Measurements from ENCODE around the gene S100PBP.

S100PBP gene

DNA sequence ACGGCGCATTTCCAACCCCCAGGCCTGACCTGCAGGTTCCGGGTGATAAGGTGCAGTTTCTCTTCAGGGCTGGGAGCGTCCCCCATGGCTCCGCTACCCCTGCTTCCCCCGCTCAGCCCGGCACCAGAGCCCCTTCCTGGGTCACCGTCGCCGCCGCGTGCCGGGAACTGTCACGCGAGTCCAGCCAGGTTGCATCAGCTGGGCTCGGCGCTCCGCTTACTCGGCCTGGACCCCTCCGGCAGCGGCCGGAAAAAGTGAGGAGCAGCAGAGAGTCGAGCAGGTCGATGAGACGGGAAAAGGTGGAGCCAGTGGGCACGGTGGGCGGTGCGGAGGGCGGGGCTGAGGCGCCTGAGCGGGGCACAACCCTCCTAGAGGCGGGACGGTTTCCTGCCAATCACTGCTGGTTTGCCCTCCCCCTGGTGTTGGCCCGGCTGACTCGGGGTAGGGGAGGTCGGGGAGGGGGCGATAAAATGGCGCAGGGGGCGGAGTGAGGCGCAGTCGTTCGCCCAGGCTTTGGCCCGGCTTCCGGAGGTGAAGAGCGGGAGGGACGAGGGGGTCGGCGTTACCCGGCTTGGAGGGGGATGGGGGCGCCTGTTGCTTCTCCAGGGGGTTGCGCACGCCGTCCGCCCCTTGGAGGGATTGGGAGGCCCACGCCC, at the start of gene S100PBP, which contains the start of gene YARS1:
Gene S100PBP (plus strand): TSS at position 495 of the 656 bp plus-strand sequence. CDS start 8,447 bp downstream, outside the sequence.
Gene YARS1 (minus strand): TSS at position 200 of the 656 bp plus-strand sequence. CDS start 114 bp downstream, at position 86.
- DNase-seq (ENCODE audit: low read depth): peak; percentile 99
- peak within 1 kb of the TSS; percentile 99 for H3K4me3 ChIP-seq (ENCODE audit: low read depth, low read length)
- TF ChIP-seq, protein P1, sequence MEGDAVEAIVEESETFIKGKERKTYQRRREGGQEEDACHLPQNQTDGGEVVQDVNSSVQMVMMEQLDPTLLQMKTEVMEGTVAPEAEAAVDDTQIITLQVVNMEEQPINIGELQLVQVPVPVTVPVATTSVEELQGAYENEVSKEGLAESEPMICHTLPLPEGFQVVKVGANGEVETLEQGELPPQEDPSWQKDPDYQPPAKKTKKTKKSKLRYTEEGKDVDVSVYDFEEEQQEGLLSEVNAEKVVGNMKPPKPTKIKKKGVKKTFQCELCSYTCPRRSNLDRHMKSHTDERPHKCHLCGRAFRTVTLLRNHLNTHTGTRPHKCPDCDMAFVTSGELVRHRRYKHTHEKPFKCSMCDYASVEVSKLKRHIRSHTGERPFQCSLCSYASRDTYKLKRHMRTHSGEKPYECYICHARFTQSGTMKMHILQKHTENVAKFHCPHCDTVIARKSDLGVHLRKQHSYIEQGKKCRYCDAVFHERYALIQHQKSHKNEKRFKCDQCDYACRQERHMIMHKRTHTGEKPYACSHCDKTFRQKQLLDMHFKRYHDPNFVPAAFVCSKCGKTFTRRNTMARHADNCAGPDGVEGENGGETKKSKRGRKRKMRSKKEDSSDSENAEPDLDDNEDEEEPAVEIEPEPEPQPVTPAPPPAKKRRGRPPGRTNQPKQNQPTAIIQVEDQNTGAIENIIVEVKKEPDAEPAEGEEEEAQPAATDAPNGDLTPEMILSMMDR (conservative IDR thresholded peaks at IDR 0.05; ENCODE audit: low read depth, low read length): no peak

DNA sequence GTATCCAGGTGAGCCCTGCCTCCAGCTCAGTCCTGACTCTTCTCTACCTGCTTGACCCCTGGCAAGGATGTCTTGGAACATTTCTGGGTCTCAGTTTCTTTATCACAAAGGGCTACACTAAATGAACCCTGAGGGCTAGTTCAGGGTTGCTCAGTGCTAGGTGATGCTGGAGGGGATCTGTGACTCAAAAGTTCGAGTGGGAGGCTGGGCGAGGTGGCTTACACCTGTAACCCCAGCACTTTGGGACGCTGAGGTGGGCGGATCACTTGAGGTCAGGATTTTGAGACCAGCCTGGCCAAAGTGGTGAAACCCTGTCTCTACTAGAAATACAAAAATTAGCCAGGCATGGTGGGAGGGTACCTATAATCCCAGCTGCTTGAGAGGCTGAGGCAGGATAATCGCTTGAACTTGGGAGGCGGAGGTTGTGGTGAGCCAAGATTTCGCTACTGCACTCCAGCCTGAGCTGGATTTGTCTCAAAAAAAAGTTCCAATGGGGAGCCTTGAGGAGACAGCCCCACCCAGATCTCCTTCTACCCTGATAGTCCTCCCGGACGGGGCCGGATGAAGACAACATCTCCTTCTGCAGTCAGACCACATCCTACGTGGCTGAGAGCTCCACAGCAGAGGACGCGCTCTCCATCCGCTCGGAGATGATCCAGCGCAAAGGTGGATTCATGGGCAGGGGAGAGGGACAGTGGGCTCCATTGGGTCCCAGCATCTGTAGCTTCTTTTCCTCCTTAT, 49.2 kb upstream of the S100PBP start:
- DNase-seq (ENCODE audit: low read depth): no peak
- TF ChIP-seq, protein P1 (conservative IDR thresholded peaks at IDR 0.05; ENCODE audit: low read depth, low read length): no peak
- H3K4me3 ChIP-seq (ENCODE audit: low read depth, low read length): no peak overlapping the region

DNA sequence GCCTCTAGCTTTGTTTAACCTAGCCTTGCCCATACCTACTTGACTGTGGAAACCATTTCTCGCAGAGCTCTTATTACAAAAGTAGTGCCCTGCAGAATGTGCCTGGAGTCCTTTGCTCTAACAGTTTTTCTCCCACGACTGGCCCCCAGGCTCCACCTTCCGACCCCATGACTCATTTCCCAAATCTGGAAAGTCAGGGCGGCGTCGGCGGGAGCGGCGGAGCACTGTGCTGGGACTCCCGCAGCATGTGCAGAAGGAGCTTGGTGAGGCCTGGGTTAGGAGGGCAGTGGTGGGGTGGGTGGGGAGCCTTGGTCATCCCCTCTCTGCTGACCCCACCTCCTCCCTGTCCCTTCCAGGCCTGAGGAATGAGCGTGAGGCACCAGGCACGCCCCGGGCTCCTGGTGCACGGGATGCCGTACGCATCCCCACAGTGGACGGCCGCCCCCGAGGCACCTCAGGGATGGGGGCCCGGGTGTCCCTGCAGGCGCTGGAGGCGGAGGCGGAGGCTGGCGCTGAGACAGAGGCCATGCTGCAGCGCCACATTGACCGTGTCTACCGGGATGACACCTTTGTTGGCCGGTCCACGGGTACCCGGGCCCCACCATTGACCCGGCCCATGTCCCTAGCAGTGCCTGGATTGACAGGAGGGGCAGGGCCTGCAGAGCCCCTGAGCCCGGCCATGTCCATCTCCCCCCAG, 47.8 kb upstream of the S100PBP start:
- TF ChIP-seq, protein P1 (conservative IDR thresholded peaks at IDR 0.05; ENCODE audit: low read depth, low read length): no peak
- DNase-seq (ENCODE audit: low read depth): peak; percentile 43
- H3K4me3 ChIP-seq (ENCODE audit: low read depth, low read length): no peak overlapping the region

DNA sequence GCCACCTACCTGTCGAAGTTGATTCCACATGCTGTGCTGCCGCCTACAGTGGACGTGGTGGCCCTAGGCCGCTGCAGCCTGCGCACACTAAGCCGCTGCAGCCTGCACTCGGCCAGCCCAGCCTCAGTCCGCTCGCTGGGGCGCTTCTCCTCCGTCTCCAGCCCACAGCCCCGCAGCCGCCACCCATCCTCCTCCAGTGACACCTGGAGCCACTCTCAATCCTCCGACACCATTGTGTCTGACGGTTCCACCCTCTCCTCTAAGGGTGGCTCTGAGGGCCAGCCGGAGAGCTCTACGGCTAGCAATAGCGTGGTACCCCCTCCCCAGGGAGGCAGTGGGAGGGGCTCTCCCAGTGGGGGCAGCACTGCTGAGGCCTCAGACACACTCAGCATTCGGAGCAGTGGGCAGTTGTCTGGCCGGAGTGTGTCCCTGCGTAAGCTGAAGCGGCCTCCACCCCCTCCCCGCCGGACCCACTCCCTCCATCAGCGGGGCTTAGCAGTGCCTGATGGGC, 47.2 kb upstream of the S100PBP start:
- DNase-seq (ENCODE audit: low read depth): no peak
- TF ChIP-seq, protein P1 (conservative IDR thresholded peaks at IDR 0.05; ENCODE audit: low read depth, low read length): no peak
- no peak overlapping the region for H3K4me3 ChIP-seq (ENCODE audit: low read depth, low read length)

DNA sequence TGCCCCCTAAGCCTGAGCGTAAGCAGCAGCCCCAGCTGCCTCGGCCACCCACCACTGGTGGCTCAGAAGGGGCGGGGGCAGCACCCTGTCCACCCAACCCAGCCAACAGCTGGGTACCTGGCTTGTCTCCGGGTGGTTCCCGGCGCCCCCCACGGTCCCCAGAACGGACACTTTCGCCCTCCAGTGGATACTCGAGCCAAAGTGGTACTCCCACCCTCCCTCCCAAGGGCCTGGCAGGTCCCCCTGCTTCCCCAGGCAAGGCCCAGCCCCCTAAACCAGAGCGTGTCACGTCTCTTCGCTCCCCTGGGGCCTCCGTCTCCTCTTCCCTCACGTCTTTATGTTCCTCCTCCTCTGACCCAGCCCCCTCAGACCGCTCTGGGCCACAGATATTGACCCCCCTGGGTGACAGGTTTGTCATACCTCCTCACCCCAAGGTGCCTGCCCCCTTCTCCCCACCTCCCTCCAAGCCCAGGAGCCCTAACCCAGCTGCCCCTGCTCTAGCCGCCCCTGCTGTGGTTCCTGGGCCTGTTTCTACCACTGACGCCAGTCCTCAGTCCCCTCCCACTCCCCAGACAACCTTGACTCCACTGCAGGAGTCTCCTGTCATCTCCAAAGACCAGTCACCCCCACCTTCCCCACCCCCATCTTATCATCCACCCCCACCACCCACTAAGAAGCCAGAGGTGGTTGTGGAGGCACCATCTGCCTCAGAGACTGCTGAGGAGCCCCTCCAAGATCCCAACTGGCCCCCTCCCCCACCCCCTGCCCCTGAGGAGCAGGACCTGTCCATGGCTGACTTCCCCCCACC, 46.5 kb upstream of the S100PBP start:
- TF ChIP-seq, protein P1 (conservative IDR thresholded peaks at IDR 0.05; ENCODE audit: low read depth, low read length): no peak
- no peak for DNase-seq (ENCODE audit: low read depth)
- H3K4me3 ChIP-seq (ENCODE audit: low read depth, low read length): no peak overlapping the region

DNA sequence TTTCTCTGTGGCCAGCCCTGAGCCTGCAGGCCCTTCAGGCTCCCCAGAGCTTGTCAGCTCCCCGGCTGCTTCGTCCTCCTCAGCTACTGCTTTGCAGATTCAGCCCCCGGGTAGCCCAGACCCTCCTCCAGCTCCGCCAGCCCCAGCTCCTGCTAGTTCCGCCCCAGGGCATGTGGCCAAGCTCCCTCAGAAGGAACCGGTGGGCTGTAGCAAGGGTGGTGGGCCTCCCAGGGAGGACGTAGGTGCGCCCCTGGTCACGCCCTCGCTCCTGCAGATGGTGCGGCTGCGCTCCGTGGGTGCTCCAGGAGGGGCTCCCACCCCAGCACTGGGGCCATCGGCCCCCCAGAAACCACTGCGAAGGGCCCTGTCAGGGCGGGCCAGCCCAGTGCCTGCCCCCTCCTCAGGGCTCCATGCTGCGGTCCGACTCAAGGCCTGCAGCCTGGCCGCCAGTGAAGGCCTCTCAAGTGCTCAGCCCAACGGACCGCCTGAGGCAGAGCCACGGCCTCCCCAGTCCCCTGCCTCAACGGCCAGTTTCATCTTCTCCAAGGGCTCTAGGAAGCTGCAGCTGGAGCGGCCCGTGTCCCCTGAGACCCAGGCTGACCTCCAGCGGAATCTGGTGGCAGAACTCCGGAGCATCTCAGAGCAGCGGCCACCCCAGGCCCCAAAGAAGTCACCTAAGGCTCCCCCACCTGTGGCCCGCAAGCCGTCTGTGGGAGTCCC, 45.7 kb upstream of the S100PBP start:
- H3K4me3 ChIP-seq (ENCODE audit: low read depth, low read length): no peak overlapping the region
- TF ChIP-seq, protein P1 (conservative IDR thresholded peaks at IDR 0.05; ENCODE audit: low read depth, low read length): no peak
- no peak for DNase-seq (ENCODE audit: low read depth)
